Measurements from ENCODE around the gene TFCP2. TPM values are rescaled to one million over a fixed set of nuclear protein-coding genes. Genes with fewer than 3 reads are reported as not detected.

The TFCP2 gene
- total RNA-seq, 1 donor from 2014 or later, result 49.8 TPM

DNA sequence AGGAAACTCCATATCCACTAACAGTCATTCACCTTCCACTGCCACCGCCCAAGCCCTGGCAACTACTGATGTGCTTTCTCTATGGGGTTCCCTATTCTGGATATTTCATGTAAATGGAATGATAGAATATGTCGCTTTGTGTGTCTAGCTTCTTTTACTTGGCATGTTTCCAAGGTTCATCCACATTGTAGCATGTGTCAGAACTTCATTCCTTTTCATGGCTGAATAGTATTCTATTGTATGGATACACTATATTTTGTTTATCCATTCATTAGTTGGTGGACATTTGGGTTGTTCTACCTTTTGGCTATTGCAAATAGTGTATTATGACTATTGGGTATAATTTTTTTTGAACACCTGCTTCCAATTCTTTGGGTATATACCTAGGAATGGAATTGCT is 36.3 kb upstream of the TFCP2 start:
- Mint-ChIP-seq H3K27me3 (ENCODE audit: insufficient read depth) (no peaks in the 10 kb centered on the region), H3K27ac (no peak overlapping the region), H3K9me3 (no peaks in the 10 kb centered on the region), H3K4me3 (no peak overlapping the region), H3K36me3 (ENCODE audit: low read depth) (no peaks in the 10 kb centered on the region), H3K4me1 (ENCODE audit: low read depth) (peaks cover 1% of the 10 kb centered on the region)
- intact Hi-C loops (cut with micrococcal nuclease), result no loop called here
- no peak for DNase-seq (ENCODE audit: low spot score)

DNA sequence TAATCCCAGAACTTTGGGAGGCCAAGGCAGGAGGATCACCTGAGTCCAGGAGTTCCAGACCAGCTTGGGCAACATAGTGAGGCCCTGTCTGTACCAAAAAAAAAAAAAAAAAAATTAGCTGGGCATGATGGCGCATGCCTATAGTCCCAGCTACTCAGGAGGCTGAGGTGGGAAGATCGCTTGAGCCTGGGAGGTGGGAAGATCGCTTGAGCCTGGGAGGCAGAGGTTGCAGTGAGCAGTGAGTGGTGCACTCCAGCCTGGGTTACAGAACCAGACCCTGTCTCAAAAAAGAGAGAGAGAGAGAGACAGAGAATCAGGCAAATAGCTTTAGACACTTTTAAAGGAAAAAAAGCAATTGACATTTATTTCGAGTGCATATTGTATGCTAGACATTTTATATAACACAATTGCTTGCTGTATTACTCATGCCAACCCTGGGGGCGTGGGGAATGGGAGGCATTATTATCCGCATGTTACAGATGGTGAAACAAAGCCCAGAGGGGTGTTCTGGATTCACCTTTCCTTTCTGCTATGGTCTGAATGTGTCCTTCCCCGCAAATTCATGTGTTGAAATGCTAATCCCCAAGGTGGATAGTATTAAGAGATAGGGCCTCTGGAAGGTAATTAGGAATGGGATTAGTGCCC is 35.2 kb upstream of the TFCP2 start:
- H3K9me3 Mint-ChIP-seq, result no peaks in the 10 kb centered on the region
- intact Hi-C loops (cut with micrococcal nuclease), result no loop called here
- H3K4me1 Mint-ChIP-seq (ENCODE audit: low read depth), result peaks cover 7% of the 10 kb centered on the region
- DNase-seq (ENCODE audit: low spot score), result no peak
- no peak overlapping the region for H3K4me3 Mint-ChIP-seq
- H3K36me3 Mint-ChIP-seq (ENCODE audit: low read depth), result no peaks in the 10 kb centered on the region
- H3K27ac Mint-ChIP-seq, result no peak overlapping the region
- no peaks in the 10 kb centered on the region for H3K27me3 Mint-ChIP-seq (ENCODE audit: insufficient read depth)

DNA sequence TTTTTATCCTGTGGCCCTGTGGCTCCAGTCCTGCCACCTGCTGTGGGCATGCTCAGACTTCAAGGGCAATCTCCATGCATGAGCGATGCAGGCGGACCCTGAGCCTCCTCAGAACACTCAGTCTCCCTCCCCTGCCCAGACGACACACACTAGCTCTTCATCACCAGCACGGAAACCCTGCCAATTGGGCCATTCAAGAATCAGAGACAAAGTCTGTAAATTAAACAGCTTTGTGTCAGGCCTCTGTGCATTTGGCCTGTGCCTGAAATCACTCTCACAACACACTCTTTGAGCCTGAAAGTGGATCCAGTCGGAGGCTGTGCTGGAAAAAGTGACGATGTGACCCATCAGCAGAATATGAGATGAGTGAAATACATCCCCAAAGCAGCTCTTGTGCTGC is 32.4 kb upstream of the TFCP2 start:
- Mint-ChIP-seq H3K36me3 (ENCODE audit: low read depth) (no peaks in the 10 kb centered on the region), H3K9me3 (no peaks in the 10 kb centered on the region), H3K27ac (no peak overlapping the region), H3K27me3 (ENCODE audit: insufficient read depth) (no peaks in the 10 kb centered on the region), H3K4me3 (no peak overlapping the region), H3K4me1 (ENCODE audit: low read depth) (peaks cover 11% of the 10 kb centered on the region)
- no peak for DNase-seq (ENCODE audit: low spot score)
- intact Hi-C loops (cut with micrococcal nuclease), result no loop called here

DNA sequence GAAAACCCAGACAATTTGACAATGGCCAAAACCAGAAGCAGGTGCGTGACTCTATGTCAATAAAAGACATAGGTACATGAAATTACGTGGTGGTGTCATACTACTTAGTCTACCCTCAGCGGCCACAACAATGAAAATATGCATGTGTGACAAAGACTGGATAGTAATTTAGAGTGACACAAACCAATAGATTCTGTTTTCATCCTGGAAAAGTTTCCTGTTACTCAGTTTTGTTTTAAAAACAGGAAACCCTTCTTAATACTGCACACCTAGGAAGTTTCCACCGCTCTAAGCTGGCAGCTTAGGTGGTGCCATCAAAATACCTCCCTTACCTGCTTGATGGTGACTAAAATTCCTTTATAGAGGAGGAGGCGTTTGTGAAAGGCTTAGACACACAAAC is 29.8 kb upstream of the TFCP2 start:
- H3K27me3 Mint-ChIP-seq (ENCODE audit: insufficient read depth), result no peaks in the 10 kb centered on the region
- no peaks in the 10 kb centered on the region for H3K36me3 Mint-ChIP-seq (ENCODE audit: low read depth)
- intact Hi-C loops (cut with micrococcal nuclease), result no loop called here
- peaks cover 11% of the 10 kb centered on the region for H3K4me1 Mint-ChIP-seq (ENCODE audit: low read depth)
- no peaks in the 10 kb centered on the region for H3K9me3 Mint-ChIP-seq
- no peak for DNase-seq (ENCODE audit: low spot score)
- no peak overlapping the region for H3K4me3 Mint-ChIP-seq
- peak overlapping the region; percentile 72 for H3K27ac Mint-ChIP-seq

DNA sequence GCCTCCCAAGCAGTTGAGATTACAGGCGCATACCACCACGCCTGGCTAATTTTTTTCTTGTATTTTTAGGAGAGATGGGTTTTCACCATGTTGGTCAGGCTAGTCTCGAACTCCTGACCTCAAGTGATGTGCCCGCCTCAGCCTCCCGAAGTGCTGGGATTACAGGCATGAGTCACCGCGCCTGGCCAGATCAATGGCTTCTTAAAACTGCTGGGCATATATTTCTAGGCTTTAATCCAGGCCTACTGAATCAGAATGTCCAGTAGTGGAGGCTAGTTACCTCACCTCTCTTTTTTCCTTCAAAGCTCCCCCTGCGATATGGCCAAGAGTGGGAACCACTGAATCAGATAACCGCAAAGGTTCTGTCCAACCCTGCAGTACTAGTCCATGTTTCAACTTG is 27.9 kb upstream of the TFCP2 start:
- H3K4me1 Mint-ChIP-seq (ENCODE audit: low read depth), result peaks cover 11% of the 10 kb centered on the region
- DNase-seq (ENCODE audit: low spot score), result no peak
- H3K27me3 Mint-ChIP-seq (ENCODE audit: insufficient read depth), result no peaks in the 10 kb centered on the region
- no peaks in the 10 kb centered on the region for H3K36me3 Mint-ChIP-seq (ENCODE audit: low read depth)
- no peak overlapping the region for H3K27ac Mint-ChIP-seq
- intact Hi-C loops (cut with micrococcal nuclease), result no loop called here
- no peaks in the 10 kb centered on the region for H3K9me3 Mint-ChIP-seq
- no peak overlapping the region for H3K4me3 Mint-ChIP-seq

DNA sequence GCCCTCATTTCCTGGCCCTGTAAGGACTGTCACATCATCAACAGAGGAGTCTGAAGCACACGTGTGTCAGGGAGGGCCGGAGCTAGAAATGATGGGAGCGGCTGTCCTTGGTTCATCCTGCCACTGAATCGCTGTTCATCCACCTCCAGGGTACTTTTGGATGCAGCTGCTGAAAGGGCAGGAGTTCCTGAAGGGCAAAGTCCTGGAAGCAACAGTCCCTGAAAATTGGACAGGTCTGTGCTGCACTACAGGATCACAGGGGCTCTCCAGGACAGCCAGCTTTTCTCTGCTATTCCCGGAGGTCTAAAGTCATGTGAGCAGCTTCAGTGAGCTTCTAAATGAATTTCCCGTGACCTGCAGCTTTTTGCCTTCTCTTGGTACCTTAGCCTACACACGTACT is 27.2 kb upstream of the TFCP2 start:
- Mint-ChIP-seq H3K36me3 (ENCODE audit: low read depth) (no peaks in the 10 kb centered on the region), H3K4me3 (no peak overlapping the region), H3K9me3 (no peaks in the 10 kb centered on the region), H3K27ac (no peak overlapping the region), H3K27me3 (ENCODE audit: insufficient read depth) (no peaks in the 10 kb centered on the region), H3K4me1 (ENCODE audit: low read depth) (peaks cover 11% of the 10 kb centered on the region)
- intact Hi-C loops (cut with micrococcal nuclease), result no loop called here
- DNase-seq (ENCODE audit: low spot score), result no peak

DNA sequence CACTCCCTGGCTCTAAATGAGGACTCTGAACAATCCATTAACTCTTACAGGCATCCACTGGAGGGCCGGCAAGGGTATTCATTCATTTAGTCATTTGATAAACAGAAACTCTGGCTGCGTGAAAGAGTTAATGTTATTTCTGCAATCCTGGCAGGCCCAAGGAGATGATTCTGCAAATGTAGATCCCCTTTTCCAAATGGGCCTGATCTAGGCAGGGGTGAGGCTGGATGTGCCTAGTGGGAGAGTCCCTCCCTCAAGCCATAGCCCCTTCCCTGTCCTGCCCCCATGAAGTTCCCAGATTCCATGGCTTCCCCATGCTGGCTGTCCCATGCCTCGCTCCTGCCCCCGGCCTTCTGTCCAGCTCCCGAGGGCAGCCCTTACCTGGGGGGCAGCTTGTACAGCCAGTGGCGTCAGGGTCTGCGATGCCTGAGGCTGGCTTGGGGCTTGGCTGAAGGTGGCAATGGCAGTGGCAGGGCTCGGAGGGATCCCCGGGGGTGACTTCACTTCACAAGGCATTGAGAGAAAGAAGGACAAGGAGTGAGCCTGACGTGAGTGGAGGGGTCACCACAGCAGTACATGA is 26.5 kb upstream of the TFCP2 start:
- no peak for DNase-seq (ENCODE audit: low spot score)
- H3K27ac Mint-ChIP-seq, result no peak overlapping the region
- no peaks in the 10 kb centered on the region for H3K27me3 Mint-ChIP-seq (ENCODE audit: insufficient read depth)
- intact Hi-C loops (cut with micrococcal nuclease), result no loop called here
- no peak overlapping the region for H3K4me3 Mint-ChIP-seq
- no peaks in the 10 kb centered on the region for H3K36me3 Mint-ChIP-seq (ENCODE audit: low read depth)
- H3K9me3 Mint-ChIP-seq, result no peaks in the 10 kb centered on the region
- peaks cover 11% of the 10 kb centered on the region for H3K4me1 Mint-ChIP-seq (ENCODE audit: low read depth)

DNA sequence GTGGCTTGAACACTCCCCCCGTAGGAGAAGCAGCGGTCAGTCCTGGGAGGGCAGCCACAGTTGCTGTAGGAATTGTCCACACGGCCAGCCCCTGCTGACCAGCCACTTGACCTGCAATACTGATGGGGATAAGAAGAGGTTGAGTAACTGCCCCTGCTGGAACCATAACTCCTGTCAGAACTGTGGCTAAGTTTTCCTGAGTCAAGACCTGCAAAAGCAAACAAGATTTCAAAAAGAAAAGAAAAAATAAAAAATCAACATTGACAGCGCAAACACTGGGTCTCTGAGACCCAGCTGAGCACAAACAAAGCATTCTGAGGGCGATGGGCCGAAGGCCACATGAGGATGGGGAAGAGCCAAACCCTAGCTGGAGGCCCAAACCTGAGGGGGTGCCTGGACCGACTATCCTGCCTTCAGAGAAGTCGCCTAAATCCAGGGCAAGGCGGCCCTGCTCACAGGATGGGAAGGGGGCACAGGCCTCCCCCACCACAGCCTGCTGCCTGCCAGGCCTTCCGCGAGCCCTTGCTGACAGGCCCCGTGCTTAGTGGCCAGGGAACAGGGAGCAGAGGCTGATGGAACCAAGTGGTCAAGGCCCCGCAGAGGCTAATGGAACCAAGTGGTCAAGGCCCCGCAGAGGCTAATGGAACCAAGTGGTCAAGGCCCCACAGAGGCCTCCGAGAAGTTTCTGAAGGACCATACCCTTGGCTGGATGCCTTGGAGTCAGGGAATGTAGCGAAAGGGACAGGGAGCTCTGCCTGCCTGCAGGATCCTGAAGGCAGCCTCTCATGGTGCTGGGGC is 25.8 kb upstream of the TFCP2 start:
- Mint-ChIP-seq H3K4me1 (ENCODE audit: low read depth) (peaks cover 11% of the 10 kb centered on the region), H3K36me3 (ENCODE audit: low read depth) (no peaks in the 10 kb centered on the region), H3K4me3 (no peak overlapping the region), H3K27ac (no peak overlapping the region), H3K9me3 (no peaks in the 10 kb centered on the region), H3K27me3 (ENCODE audit: insufficient read depth) (no peaks in the 10 kb centered on the region)
- DNase-seq (ENCODE audit: low spot score), result no peak
- intact Hi-C loops (cut with micrococcal nuclease), result no loop called here

DNA sequence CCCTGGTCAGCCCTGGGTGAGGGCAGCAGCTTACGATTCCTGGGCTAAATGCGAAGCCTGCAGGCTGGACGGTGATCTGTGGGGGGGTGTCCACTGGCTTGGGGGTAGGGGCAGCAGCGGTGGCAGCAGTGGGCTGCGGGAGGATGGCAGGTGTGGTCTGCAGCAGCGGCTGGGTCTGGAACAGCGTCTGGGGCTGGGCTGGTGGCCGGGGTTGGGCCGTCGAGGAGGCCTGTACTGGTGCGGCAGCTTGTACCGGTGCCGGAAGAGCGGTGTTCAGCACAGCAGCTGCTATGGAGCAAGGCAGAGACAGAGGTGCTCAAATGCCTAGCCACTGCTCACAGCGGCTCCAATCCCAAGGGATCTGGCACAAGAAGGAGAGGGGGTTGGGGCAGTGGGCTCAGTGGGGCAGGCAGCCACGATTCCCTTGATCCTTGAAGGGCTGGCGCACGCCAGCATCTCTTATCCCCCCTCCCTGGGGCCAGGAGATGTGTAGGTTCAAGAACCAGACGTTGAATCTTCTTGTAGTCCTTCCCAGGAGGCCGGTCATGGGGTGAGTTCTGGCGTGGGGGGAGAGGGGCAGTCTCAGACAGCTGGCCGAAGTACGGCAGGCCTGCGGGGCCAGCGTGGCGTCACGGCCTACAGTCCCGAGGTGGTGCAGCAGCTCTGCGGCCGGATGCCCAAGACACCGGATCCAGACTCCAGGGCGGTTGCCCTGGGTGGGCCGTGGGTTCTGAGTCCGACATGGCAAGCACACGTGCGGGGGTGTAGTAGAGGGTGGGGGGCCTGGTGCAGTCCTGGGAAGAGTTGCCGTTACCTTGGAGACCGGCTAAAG is 25.0 kb upstream of the TFCP2 start:
- H3K36me3 Mint-ChIP-seq (ENCODE audit: low read depth), result no peaks in the 10 kb centered on the region
- H3K27ac Mint-ChIP-seq, result no peak overlapping the region
- no peak for DNase-seq (ENCODE audit: low spot score)
- H3K4me3 Mint-ChIP-seq, result no peak overlapping the region
- peaks cover 3% of the 10 kb centered on the region for H3K4me1 Mint-ChIP-seq (ENCODE audit: low read depth)
- no peaks in the 10 kb centered on the region for H3K27me3 Mint-ChIP-seq (ENCODE audit: insufficient read depth)
- intact Hi-C loops (cut with micrococcal nuclease), result no loop called here
- H3K9me3 Mint-ChIP-seq, result no peaks in the 10 kb centered on the region

DNA sequence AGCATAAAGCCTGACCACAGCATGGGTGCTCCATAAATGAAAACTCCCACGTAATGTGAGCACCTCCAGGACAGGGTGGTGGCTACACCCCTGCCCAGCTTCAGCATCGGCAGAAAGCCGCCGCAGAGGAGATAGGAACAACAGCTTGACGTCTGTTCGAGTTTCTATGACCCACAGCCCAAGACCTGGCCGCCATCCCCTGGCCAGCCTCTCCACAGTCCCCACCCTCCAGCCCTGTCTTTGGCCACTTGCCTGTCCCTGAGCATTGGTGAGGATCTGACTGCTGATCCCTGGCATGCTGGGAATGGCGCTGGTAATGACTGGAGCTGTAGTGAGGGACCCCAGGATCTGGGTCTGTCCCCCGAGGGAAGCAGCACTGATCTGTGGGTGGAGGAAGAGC is 23.6 kb upstream of the TFCP2 start:
- H3K27ac Mint-ChIP-seq, result no peak overlapping the region
- no peak overlapping the region for H3K4me3 Mint-ChIP-seq
- H3K4me1 Mint-ChIP-seq (ENCODE audit: low read depth), result no peaks in the 10 kb centered on the region
- H3K27me3 Mint-ChIP-seq (ENCODE audit: insufficient read depth), result no peaks in the 10 kb centered on the region
- no peaks in the 10 kb centered on the region for H3K36me3 Mint-ChIP-seq (ENCODE audit: low read depth)
- no peaks in the 10 kb centered on the region for H3K9me3 Mint-ChIP-seq
- DNase-seq (ENCODE audit: low spot score), result no peak
- intact Hi-C loops (cut with micrococcal nuclease), result no loop called here

DNA sequence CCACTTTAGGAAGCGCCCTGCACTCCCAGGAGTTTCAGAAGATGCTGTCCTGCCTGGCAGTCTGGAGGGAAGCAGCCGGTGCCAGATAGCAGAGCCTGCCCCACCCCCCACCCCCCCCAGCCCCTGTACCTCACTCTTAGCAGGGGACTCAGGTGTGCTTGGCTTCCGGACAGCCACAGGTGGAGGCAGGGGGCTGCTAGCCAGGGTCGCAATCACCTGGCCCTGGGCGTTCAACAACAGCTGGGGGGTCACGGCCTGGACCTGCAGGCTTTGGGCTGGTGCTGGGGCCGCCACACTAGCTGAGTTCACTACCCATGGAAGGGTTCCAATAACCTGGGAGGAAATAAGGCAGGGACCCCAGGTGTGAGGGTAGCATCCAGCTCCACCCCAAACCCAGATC is 22.9 kb upstream of the TFCP2 start:
- intact Hi-C loops (cut with micrococcal nuclease), result no loop called here
- H3K9me3 Mint-ChIP-seq, result no peaks in the 10 kb centered on the region
- no peaks in the 10 kb centered on the region for H3K36me3 Mint-ChIP-seq (ENCODE audit: low read depth)

DNA sequence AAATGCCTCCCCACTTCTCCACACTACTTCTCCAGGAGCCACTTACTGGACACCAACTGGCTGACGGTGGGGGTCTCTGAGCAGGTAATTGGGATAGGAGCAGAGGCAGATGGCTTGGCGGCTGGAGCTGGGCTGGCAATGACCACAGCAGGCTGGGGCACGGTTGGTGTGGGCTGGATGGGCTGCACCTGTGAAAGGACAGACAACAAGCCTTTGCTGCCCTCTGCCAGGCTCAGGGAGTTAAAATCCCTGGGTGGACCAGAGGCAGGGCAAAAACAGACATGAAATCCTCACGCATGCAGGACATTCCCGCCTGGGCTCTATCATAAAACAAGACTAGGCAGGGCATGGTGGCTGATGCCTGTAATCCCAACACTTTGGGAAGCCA is 19.3 kb upstream of the TFCP2 start:
- Mint-ChIP-seq H3K27ac (no peak overlapping the region), H3K4me1 (ENCODE audit: low read depth) (no peaks in the 10 kb centered on the region), H3K4me3 (no peak overlapping the region), H3K27me3 (ENCODE audit: insufficient read depth) (no peaks in the 10 kb centered on the region), H3K36me3 (ENCODE audit: low read depth) (no peaks in the 10 kb centered on the region), H3K9me3 (no peaks in the 10 kb centered on the region)
- no peak for DNase-seq (ENCODE audit: low spot score)
- intact Hi-C loops (cut with micrococcal nuclease), result no loop called here

More for the DNA sequence above, 22.9 kb upstream of the TFCP2 start:
- no peak for DNase-seq (ENCODE audit: low spot score)
- Mint-ChIP-seq H3K4me3 (no peak overlapping the region), H3K27me3 (ENCODE audit: insufficient read depth) (no peaks in the 10 kb centered on the region), H3K27ac (no peak overlapping the region), H3K4me1 (ENCODE audit: low read depth) (no peaks in the 10 kb centered on the region)
